Smooth muscle cell of the brain vasculature (primary cell): ENCODE results near the gene MAPKAP1.

Experiments
- DNase-seq: peaks from one replicate; pipeline ENCODE4 v3.0.0-alpha.2; 2012; ENCODE audit warnings: low read depth, low spot score

Gene MAPKAP1

DNA sequence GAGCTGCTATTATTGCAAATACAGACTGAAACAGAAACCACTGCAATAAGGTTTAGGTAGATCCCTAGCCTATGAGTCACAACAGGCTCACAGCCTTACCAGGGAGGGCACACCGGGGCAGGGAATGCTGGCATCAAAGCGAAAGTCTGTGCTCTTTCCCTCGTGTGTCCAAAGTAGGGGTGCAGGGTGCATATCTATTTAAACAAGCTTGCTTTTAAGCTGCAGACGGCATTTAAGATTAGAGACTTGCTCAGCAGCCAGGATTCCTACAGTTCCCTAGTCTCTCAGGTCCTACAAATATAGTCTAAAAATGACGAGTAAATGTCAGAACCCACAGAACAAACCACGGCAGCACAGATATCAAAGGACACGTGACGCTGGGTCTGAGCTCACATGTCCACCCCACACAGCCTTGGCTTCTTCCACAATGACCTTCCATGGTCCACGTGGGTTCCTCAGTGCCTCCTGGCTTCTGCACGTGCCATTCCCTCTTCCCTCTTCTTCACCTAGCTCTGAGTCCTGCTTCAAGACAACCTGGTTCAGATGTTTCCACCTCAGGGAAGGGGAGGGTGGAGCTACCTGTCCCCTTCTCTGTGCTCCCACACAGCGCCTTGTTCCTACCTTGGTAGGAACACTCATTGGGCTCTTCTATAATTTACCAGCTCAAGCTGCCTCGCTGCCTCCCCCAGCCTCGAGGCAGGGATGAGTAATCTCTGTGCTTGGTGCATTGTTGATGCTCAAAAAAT lies 193.2 kb downstream of the MAPKAP1 start:
- no peak for DNase-seq

- no peak for DNase-seq
Measured at GRCh38 chr9:125513303-125513667, 193.7 kb downstream of the MAPKAP1 start.

GRCh38 chr9:125511789-125512660 lies 195.0 kb downstream of the MAPKAP1 start:
- no peak for DNase-seq

GRCh38 chr9:125510980-125511379 lies 196.0 kb downstream of the MAPKAP1 start:
- no peak for DNase-seq

DNA sequence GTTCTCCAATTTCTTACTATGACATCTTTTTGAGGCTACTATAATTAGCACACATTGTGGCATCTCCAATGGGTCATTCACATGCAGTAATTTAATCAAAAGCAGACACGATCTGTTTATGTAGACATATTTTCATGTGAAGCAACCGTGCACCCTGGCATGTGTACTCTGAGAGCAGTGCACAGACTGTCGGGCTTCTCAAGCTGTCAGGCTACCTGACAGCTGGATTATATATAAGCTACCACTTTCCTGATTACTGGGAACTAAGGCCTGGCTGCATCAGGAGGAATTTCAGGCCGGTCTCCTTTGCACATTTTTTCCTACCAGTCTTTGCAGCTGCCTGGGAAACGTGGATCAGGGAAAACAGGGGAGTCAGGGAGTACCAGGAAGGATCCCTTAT lies 197.5 kb downstream of the MAPKAP1 start:
- DNase-seq: no peak

DNA sequence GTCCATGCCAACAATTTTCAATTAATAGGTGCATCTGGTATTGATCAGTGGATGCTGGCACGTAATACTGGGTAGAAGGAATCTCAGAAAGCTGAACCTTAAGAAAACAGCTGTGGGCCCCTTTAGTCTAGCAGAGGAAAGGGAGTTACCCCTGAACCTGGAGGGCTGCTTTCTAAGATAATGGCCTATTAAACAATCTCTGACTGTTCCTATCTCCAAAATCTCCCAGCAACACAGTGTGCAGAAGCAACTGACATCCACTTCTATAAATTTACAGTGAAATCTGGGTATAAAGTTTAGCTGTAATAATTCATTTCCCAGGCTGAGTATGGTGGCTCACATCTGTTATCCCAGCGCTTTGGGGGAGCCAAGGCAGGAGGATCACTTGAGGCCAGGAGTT lies 198.8 kb downstream of the MAPKAP1 start:
- DNase-seq: no peak

DNA sequence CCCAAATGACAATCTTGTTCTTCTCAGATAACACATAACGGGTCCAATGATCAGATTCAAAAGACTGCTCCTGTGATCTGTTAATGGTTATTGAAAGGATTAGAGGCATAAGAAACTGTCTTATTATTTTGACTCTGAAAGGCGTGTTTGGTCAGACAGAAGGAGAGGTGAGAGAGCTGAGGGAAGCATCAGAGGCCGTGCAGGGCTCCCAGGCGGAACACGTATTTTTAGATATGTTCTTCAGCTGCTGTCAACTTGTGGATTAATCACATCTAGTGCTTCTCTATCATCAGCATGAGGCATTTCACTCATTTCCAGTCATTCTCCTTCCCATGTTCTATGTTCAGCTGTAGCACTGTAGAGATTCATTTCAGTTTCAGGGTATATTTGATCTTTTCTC lies 199.8 kb downstream of the MAPKAP1 start:
- no peak for DNase-seq

GRCh38 chr9:125505988-125506438 lies 201.0 kb downstream of the MAPKAP1 start:
- DNase-seq: no peak

DNA sequence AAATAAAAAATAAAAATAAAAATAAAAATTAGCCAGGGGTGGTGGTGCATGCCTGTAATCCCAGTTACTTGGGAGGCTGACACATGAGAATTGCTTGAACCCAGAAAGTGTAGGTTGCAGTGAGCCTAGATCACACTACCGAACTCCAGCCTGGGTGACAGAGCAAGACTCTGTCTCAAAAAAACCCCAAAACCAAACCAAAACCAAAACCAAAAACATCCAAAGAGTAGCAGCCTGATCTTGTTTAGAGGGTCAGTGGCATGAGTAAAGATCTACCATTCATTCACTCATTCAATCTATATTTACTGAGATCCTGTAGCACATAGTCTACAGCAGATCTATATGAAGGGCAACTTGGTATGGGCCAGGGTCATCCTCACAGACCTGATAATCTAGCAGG lies 202.4 kb downstream of the MAPKAP1 start:
- DNase-seq: no peak

GRCh38 chr9:125497906-125498305 lies 209.1 kb downstream of the MAPKAP1 start:
- DNase-seq: no peak

- no peak for DNase-seq
Measured at GRCh38 chr9:125497478-125497877, 209.5 kb downstream of the MAPKAP1 start.

GRCh38 chr9:125496313-125496834 lies 210.6 kb downstream of the MAPKAP1 start:
- no peak for DNase-seq

GRCh38 chr9:125495172-125496119 lies 211.6 kb downstream of the MAPKAP1 start:
- DNase-seq: no peak

- DNase-seq: no peak
Measured at GRCh38 chr9:125494653-125494915, 212.4 kb downstream of the MAPKAP1 start.

GRCh38 chr9:125493881-125494652 lies 212.9 kb downstream of the MAPKAP1 start:
- no peak for DNase-seq

- DNase-seq: no peak
Measured at GRCh38 chr9:125493384-125493783, 213.6 kb downstream of the MAPKAP1 start.

- DNase-seq: no peak
Measured at GRCh38 chr9:125492719-125493118, 214.3 kb downstream of the MAPKAP1 start.

- no peak for DNase-seq
Measured at GRCh38 chr9:125487842-125488241, 219.2 kb downstream of the MAPKAP1 start.

- no peak for DNase-seq
Measured at GRCh38 chr9:125486576-125486975, 220.4 kb downstream of the MAPKAP1 start.

DNA sequence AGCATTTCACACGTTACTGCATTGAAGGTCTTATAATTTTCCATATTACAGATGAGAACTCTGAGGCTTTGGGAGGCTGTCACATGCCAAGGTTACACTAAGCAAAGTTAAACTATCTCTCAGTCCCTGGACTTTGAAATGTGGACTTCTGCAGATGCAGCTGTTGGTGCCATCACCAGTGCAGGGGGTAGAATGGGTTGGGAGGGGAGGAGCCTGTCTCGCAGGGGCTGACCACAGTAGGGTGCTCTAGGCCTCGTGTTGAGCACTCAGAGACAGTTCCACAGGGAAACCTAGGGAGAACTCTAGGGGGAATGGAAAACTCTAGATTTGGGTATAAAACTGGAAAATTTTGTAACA lies 220.9 kb downstream of the MAPKAP1 start:
- DNase-seq: no peak
